ENCODE measurements around the gene TXNL4B.

The TXNL4B gene

GRCh38 chr16:72093448-72094265 lies at the start of gene TXNL4B, which contains the start of gene DHX38:
TXNL4B (minus strand) TSS chr16:72093620; CDS start chr16:72090749, 2,871 bp downstream.
DHX38 (plus strand) TSS chr16:72093847; CDS start chr16:72096158, 2,311 bp downstream.
- DNase-seq (ENCODE audit: low read depth) = peak; percentile 99
- H3K4me3 ChIP-seq (ENCODE audit: low read depth, low read length) = peak within 1 kb of the TSS; percentile 92
- TF ChIP-seq, protein P1, sequence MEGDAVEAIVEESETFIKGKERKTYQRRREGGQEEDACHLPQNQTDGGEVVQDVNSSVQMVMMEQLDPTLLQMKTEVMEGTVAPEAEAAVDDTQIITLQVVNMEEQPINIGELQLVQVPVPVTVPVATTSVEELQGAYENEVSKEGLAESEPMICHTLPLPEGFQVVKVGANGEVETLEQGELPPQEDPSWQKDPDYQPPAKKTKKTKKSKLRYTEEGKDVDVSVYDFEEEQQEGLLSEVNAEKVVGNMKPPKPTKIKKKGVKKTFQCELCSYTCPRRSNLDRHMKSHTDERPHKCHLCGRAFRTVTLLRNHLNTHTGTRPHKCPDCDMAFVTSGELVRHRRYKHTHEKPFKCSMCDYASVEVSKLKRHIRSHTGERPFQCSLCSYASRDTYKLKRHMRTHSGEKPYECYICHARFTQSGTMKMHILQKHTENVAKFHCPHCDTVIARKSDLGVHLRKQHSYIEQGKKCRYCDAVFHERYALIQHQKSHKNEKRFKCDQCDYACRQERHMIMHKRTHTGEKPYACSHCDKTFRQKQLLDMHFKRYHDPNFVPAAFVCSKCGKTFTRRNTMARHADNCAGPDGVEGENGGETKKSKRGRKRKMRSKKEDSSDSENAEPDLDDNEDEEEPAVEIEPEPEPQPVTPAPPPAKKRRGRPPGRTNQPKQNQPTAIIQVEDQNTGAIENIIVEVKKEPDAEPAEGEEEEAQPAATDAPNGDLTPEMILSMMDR (IDR thresholded peaks at IDR 0.05; ENCODE audit: control insufficient read depth, extremely low read depth, insufficient read depth) = no peak

GRCh38 chr16:72142476-72142875 lies 49.1 kb upstream of the TXNL4B start:
- no peak overlapping the region for H3K4me3 ChIP-seq (ENCODE audit: low read depth, low read length)
- TF ChIP-seq, protein P1 (IDR thresholded peaks at IDR 0.05; ENCODE audit: control insufficient read depth, extremely low read depth, insufficient read depth) = no peak
- no peak for DNase-seq (ENCODE audit: low read depth)

DNA sequence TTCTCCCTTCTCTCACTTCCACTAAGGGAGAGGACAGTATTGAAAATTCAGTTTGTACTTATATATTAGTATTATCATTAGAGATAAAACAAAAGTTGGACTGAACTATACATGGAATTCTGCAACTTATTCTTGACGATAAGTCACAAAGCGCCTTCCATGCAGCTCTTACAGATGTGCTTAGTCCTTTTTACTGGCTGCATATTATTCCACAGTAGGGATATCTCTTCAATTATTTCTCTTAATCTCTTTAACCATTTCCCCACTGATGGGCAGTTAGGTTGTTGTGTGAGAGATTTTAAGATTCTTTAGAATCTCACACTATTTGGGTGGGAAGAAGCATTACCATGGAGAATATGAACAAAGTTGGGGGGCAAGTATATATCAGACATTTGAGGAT lies 46.5 kb upstream of the TXNL4B start:
- TF ChIP-seq, protein P1 (IDR thresholded peaks at IDR 0.05; ENCODE audit: control insufficient read depth, extremely low read depth, insufficient read depth) = no peak
- DNase-seq (ENCODE audit: low read depth) = no peak
- no peak overlapping the region for H3K4me3 ChIP-seq (ENCODE audit: low read depth, low read length)

- TF ChIP-seq, protein P1 (IDR thresholded peaks at IDR 0.05; ENCODE audit: control insufficient read depth, extremely low read depth, insufficient read depth) = no peak
- no peak for DNase-seq (ENCODE audit: low read depth)
- no peak overlapping the region for H3K4me3 ChIP-seq (ENCODE audit: low read depth, low read length)
Observed at GRCh38 chr16:72138064-72138572, 44.7 kb upstream of the TXNL4B start.

DNA sequence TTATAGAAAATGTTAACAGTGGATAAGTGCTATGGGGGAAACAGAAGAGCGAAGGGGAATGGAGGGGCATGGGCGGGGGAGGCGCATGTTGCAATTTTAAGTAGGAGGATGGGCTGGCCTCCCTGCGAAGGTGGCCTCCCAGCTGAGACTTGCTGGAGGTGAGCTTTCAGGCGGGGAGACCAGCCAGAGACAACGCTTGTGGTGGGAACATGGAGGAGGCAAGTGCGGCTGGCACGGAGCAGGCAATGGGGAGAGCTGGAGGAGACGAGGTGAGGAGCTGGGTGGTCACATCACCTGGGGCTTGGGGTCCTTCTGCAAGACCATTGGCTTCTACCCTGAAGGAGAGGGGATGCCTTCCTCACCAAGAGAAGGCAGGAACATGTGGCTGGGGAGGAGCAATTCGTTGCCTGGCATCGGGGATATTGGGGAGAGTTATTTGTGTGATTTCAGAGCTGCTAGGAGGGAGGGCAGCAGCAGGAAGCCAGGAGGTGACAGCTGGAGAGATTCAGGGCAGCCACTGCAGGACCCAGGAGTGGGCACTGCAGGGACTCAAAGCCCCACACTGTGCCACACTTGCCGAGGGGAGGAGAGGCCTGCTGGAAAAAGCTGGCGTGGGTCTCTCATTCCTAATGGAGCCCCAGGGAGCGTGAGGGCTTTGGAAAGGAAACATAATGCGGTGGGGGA lies 44.1 kb upstream of the TXNL4B start:
- DNase-seq (ENCODE audit: low read depth) = no peak
- H3K4me3 ChIP-seq (ENCODE audit: low read depth, low read length) = no peak overlapping the region
- TF ChIP-seq, protein P1 (IDR thresholded peaks at IDR 0.05; ENCODE audit: control insufficient read depth, extremely low read depth, insufficient read depth) = no peak

- TF ChIP-seq, protein P1 (IDR thresholded peaks at IDR 0.05; ENCODE audit: control insufficient read depth, extremely low read depth, insufficient read depth) = no peak
Observed at GRCh38 chr16:72134507-72134906, 41.1 kb upstream of the TXNL4B start.

More at GRCh38 chr16:72134507-72134906, 41.1 kb upstream of the TXNL4B start:
- H3K4me3 ChIP-seq (ENCODE audit: low read depth, low read length) = no peak overlapping the region
- DNase-seq (ENCODE audit: low read depth) = no peak
